HG03575 (cell line): Measurements from ENCODE around the gene TAC4.
"Not testable (repeated sequence)": the region's sequence is repeated elsewhere in the genome, so short reads cannot be mapped to it uniquely, and the experiment has no call there.

ENCODE experiments used
- ATAC-seq: cut with Tn5 transposase; IDR thresholded peaks from one replicate; pipeline ENCODE4 v1.9.1; 2021; ENCODE audit not compliant: unreplicated experiment, insufficient number of reproducible peaks, low FRiP score; ENCODE audit errors: extremely low read depth

The TAC4 gene

GRCh38 chr17:49848739-49849138, 870 bp upstream of the TAC4 start:
- ATAC-seq: no peak

- no peak for ATAC-seq
Measured at GRCh38 chr17:49846938-49847712, 744 bp downstream of the TAC4 start.

GRCh38 chr17:49845321-49845720, 2.5 kb downstream of the TAC4 start:
- no peak for ATAC-seq

- ATAC-seq: no peak
Measured at GRCh38 chr17:49843774-49844350, 4.0 kb downstream of the TAC4 start.

GRCh38 chr17:49842846-49843245, 5.0 kb downstream of the TAC4 start:
- ATAC-seq: no peak

GRCh38 chr17:49842371-49842770, 5.5 kb downstream of the TAC4 start:
- ATAC-seq: no peak

- ATAC-seq: no peak
Measured at GRCh38 chr17:49841548-49841947, 6.3 kb downstream of the TAC4 start.

GRCh38 chr17:49839455-49839854, 8.4 kb downstream of the TAC4 start:
- no peak for ATAC-seq

GRCh38 chr17:49836111-49837030, 11.5 kb downstream of the TAC4 start:
- no peak for ATAC-seq

- no peak for ATAC-seq
Measured at GRCh38 chr17:49835472-49835871, 12.4 kb downstream of the TAC4 start.

GRCh38 chr17:49834118-49834743, 13.6 kb downstream of the TAC4 start:
- no peak for ATAC-seq

- no peak for ATAC-seq
Measured at GRCh38 chr17:49832840-49833599, 14.8 kb downstream of the TAC4 start.

- no peak for ATAC-seq
Measured at GRCh38 chr17:49830605-49831004, 17.3 kb downstream of the TAC4 start.

- ATAC-seq: no peak
Measured at GRCh38 chr17:49829026-49829425, 18.8 kb downstream of the TAC4 start.

- not testable (repeated sequence) for ATAC-seq
Measured at GRCh38 chr17:49828325-49828724, 19.5 kb downstream of the TAC4 start.

- ATAC-seq: no peak
Measured at GRCh38 chr17:49825645-49826044, 22.2 kb downstream of the TAC4 start.

- no peak for ATAC-seq
Measured at GRCh38 chr17:49823614-49824013, 24.3 kb downstream of the TAC4 start.

- ATAC-seq: no peak
Measured at GRCh38 chr17:49822829-49823228, 25.0 kb downstream of the TAC4 start.

- no peak for ATAC-seq
Measured at GRCh38 chr17:49821916-49822315, 26.0 kb downstream of the TAC4 start.
